ENCODE measurements around the gene STMND1.

DNA sequence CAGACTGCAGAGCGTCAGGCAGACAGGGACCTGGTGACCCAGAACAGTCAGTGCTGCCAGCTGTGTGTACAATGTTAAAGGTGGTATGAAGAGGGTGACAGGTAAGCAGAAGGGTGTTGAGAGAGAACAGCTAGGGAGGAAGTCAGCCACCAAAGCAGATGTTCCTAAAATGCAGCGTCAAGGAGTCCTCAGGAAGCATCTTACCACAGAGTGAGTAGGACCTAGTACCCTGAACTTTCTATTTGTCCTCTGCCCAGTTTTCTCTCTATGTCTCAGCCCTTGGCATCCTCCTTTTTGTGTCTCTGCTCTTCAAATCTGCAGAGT lies 14.2 kb downstream of the STMND1 start:
- TF ChIP-seq EZH2phosphoT487 (IDR thresholded peaks at IDR 0.05; ENCODE audit: unreplicated experiment) (no peak), POLR2AphosphoS5 (IDR thresholded peaks at IDR 0.05; ENCODE audit: low read depth) (no peak), REST (IDR thresholded peaks at IDR 0.05; ENCODE audit: unreplicated experiment) (no peak), NANOG (IDR thresholded peaks at IDR 0.05; ENCODE audit: borderline replicate concordance) (no peak), CREB1 (CRISPR knock-in tag; IDR thresholded peaks at IDR 0.05; ENCODE audit: low read depth) (no peak), EZH2 (IDR thresholded peaks at IDR 0.05; ENCODE audit: low read depth, unreplicated experiment) (no peak), ETS1 (IDR thresholded peaks at IDR 0.05) (no peak), ZNF114 (CRISPR knock-in tag; IDR thresholded peaks at IDR 0.05) (no peak)
- TF ChIP-seq, protein P1, sequence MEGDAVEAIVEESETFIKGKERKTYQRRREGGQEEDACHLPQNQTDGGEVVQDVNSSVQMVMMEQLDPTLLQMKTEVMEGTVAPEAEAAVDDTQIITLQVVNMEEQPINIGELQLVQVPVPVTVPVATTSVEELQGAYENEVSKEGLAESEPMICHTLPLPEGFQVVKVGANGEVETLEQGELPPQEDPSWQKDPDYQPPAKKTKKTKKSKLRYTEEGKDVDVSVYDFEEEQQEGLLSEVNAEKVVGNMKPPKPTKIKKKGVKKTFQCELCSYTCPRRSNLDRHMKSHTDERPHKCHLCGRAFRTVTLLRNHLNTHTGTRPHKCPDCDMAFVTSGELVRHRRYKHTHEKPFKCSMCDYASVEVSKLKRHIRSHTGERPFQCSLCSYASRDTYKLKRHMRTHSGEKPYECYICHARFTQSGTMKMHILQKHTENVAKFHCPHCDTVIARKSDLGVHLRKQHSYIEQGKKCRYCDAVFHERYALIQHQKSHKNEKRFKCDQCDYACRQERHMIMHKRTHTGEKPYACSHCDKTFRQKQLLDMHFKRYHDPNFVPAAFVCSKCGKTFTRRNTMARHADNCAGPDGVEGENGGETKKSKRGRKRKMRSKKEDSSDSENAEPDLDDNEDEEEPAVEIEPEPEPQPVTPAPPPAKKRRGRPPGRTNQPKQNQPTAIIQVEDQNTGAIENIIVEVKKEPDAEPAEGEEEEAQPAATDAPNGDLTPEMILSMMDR (conservative IDR thresholded peaks at IDR 0.05; ENCODE audit: low read depth in 2 of 2): no peak

Measured in GM23338 (cell line).